Measurements from ENCODE around the gene ATP1A1.

The ATP1A1 gene

DNA sequence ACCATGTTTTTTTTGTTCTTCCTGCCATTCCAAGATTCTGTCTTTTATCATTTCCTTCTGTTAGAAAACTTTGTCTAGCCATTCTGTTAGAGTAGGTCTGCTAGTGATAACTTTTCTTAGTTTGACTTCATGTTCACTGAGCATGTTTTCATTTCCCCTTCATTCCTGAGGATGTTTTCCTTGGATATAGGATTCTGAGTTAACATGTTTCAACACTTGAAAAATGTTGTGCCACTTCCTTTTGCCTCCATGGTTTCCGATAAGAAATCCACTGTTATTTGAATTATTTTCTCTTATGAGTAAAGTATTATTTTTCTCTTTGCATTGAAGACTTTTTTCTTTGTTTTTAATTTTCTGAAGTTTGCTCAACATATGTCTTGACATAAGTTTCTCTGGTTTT is 66.7 kb downstream of the ATP1A1 start:
- no peaks in the 10 kb centered on the region; the same call in 1 of the 2 replicates for H3K4me1 ChIP-seq
- H3K9me3 ChIP-seq: no peaks in the 10 kb centered on the region
- no peaks in the 10 kb centered on the region; the same call in 1 of the 2 replicates for H3K36me3 ChIP-seq (replicated peaks)
- in situ Hi-C loops (cut with MboI; ENCODE audit: low sequenced_read_pairs): no loop called here
- no peak for DNase-seq (ENCODE audit: low spot score in 2 of 2)
- H3K4me3 ChIP-seq: no peak overlapping the region
- peaks cover 24% of the 10 kb centered on the region for H3K27me3 ChIP-seq (ENCODE audit: low read depth)

DNA sequence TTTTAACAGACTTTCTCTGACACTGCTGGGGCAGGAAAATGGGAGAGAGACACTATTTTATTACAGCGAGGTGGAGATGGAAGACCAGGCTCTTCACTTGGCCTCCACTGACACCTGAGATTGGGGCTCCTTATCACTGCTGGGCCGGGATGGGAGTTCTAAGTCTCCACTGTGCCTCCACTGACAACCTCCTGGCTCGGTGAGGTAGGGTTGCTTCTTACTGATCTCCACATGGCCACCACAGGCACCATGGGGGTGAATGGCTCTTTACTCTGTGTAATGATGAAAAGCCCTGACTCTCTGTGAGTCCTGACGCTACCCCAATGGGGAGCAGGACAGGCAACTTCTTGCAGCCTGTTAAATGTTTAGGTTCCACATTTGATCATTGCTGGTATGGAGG is 67.7 kb downstream of the ATP1A1 start:
- Histone ChIP-seq H3K4me3 (no peak overlapping the region), H3K4me1 (no peaks in the 10 kb centered on the region; the same call in 1 of the 2 replicates), H3K36me3 (replicated peaks) (no peaks in the 10 kb centered on the region; the same call in 1 of the 2 replicates), H3K27me3 (ENCODE audit: low read depth) (peaks cover 24% of the 10 kb centered on the region), H3K9me3 (no peaks in the 10 kb centered on the region)
- in situ Hi-C loops (cut with MboI; ENCODE audit: low sequenced_read_pairs): no loop called here
- no peak for DNase-seq (ENCODE audit: low spot score in 2 of 2)

DNA sequence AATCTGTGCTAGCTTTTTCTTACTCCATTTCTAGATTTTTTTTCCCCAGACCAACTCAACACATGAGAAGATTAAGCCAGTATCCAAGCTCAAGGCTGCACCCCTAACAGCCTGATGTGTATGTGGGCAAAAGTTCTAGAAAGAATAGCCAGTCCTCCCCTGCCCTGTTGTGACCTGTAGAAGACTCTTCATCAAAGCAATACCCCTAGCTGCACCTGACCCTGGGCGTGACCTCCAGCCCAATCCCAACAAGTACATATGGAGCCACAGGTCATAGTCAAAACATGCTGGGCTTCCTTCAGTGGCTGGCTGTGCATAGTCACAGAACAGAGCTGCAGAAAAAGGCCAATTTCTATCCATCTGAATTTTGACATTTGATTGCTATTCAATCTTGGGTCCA is 72.5 kb downstream of the ATP1A1 start:
- no peaks in the 10 kb centered on the region for H3K9me3 ChIP-seq
- peaks cover 9% of the 10 kb centered on the region for H3K27me3 ChIP-seq (ENCODE audit: low read depth)
- H3K4me1 ChIP-seq: no peaks in the 10 kb centered on the region
- in situ Hi-C loops (cut with MboI; ENCODE audit: low sequenced_read_pairs): no loop called here
- H3K4me3 ChIP-seq: no peak overlapping the region
- DNase-seq (ENCODE audit: low spot score in 2 of 2): no peak
- no peaks in the 10 kb centered on the region for H3K36me3 ChIP-seq (replicated peaks)

DNA sequence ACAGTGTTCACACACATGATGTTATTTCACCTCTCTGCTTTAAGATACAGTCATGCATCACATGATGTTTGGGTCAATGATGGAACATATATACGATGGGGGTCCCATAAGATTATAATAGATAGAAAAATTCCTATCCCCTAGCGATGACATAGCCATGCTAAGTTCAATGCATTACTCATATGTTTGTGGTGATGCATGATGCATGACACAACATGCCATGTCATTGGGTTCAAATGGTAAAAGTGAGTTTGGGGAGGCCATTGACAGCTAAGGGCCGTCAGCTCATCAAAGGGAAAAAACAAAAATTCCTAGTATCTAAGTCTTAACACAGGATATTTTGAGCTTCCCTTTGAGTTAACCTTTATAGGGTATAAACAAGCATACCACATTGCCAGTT is 73.6 kb downstream of the ATP1A1 start:
- Histone ChIP-seq H3K27me3 (ENCODE audit: low read depth) (peaks cover 2% of the 10 kb centered on the region), H3K36me3 (replicated peaks) (no peaks in the 10 kb centered on the region), H3K4me1 (no peaks in the 10 kb centered on the region), H3K9me3 (no peaks in the 10 kb centered on the region), H3K4me3 (no peak overlapping the region)
- no peak for DNase-seq (ENCODE audit: low spot score in 2 of 2)
- in situ Hi-C loops (cut with MboI; ENCODE audit: low sequenced_read_pairs): no loop called here

DNA sequence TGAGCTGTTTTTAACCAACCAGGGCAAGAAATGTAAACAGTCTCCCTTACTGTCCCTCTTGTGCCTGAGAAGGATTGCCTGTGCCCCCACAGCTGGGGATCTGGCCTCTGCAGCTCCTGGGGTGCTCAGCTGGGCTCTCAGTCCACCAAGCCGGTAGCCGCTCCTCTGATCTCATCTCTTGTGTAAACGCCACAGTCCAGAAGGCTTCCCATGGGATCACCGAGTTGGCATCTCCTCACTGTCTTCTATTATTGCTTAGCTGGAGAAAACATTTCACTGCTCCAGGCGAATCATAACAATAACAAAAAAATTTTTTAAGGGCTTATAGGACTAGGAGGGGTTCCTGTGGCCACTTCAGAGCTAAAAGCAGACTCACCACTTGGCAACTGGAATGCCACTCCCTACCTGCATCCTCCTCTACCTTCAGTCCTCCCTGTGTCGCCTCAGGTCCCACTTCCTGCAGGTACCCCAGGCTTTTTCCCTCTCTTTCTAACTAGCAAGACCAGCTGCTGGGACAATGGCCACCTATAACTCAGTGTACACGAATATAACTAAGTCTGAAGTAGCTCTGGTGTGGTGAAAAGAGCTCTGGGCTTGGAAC is 75.8 kb downstream of the ATP1A1 start:
- no peaks in the 10 kb centered on the region for H3K36me3 ChIP-seq (replicated peaks)
- in situ Hi-C loops (cut with MboI; ENCODE audit: low sequenced_read_pairs): no loop called here
- H3K9me3 ChIP-seq: no peaks in the 10 kb centered on the region
- H3K4me3 ChIP-seq: no peak overlapping the region
- H3K4me1 ChIP-seq: no peaks in the 10 kb centered on the region
- DNase-seq (ENCODE audit: low spot score in 2 of 2): no peak
- no peaks in the 10 kb centered on the region for H3K27me3 ChIP-seq (ENCODE audit: low read depth)

DNA sequence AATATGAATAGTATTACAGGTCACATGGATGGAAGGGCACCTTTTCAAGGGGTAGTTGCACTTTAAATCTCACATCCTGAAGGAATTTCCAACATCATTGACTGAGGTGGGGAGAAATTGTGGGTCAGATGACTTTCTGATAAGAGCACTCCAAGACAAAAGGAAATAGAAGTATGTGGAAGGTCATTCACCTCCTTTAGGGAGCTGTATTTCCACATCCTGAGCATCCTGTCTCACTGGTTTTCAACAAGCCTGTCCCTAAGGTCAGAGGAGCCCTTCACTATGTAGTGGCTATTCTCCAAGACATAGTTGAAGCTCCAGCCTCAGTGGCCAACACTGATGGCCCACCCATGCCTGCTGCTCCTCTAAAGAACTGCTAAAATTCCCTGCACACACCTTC is 76.5 kb downstream of the ATP1A1 start:
- Histone ChIP-seq H3K36me3 (replicated peaks) (no peaks in the 10 kb centered on the region), H3K27me3 (ENCODE audit: low read depth) (no peaks in the 10 kb centered on the region), H3K4me3 (no peak overlapping the region), H3K9me3 (no peaks in the 10 kb centered on the region), H3K4me1 (no peaks in the 10 kb centered on the region)
- no peak for DNase-seq (ENCODE audit: low spot score in 2 of 2)
- in situ Hi-C loops (cut with MboI; ENCODE audit: low sequenced_read_pairs): no loop called here

DNA sequence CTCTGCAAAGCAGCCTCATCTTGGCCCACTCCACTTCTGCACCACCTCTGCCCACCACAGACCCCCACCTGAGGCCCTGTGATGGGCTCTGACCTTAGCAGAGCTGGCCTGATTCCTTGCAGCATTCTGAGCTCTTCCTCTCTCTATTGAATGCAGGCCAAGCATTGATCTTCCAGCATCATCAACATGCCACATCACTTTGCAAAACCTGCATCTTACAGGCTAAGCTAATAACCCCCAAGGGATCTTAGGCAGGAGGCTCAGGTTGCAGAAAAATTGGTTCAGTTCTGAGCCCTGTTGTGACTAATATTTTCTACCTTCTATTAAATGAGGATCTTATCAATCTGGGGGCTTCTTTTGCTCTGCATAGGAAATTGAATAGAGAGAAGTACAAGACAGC is 78.7 kb downstream of the ATP1A1 start:
- Histone ChIP-seq H3K36me3 (replicated peaks) (no peaks in the 10 kb centered on the region), H3K4me1 (no peaks in the 10 kb centered on the region), H3K9me3 (no peaks in the 10 kb centered on the region), H3K27me3 (ENCODE audit: low read depth) (no peaks in the 10 kb centered on the region), H3K4me3 (no peak overlapping the region)
- in situ Hi-C loops (cut with MboI; ENCODE audit: low sequenced_read_pairs): no loop called here
- no peak for DNase-seq (ENCODE audit: low spot score in 2 of 2)

DNA sequence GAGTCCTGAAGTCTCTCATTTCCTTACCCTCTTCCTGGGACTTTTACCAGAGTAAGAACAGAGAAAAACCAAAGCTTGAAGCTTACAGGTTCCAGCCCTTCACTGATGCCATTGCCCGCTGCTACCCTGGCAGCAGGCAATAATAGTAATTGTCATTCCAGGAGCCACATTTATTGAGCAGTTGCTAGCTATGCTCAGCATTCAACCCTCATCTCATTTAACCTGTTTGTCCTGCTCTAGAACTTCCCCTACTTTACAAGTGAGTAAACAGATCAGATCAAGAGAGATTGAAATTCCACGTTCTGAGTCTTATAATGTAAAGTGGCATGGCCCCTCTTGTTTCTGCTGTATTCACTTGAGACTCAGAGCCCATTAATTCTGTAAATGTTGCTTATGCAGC is 80.4 kb downstream of the ATP1A1 start:
- no peaks in the 10 kb centered on the region for H3K9me3 ChIP-seq
- in situ Hi-C loops (cut with MboI; ENCODE audit: low sequenced_read_pairs): no loop called here
- H3K36me3 ChIP-seq (replicated peaks): no peaks in the 10 kb centered on the region
- no peaks in the 10 kb centered on the region for H3K27me3 ChIP-seq (ENCODE audit: low read depth)
- H3K4me3 ChIP-seq: no peak overlapping the region
- DNase-seq (ENCODE audit: low spot score in 2 of 2): no peak
- no peaks in the 10 kb centered on the region for H3K4me1 ChIP-seq

DNA sequence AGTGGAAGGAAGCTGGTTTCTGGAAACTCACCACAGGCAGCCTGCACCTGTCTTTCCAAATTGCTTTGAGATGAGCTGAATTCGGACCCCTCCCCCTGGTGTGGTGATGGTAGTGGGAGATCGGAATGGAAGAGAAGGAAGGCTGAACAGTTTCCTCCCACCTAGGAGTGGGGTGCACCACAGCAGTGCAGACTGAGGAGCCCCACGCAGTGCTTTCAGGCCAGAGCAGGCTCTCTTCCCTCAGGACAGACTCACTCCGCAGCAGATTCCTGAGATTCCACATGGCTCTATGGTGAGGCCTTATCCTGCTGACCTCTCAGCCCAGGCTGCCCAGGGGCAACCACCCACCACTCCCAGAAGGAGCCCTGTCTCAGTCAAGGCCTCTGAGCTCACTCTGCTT is 80.9 kb downstream of the ATP1A1 start:
- H3K27me3 ChIP-seq (ENCODE audit: low read depth): no peaks in the 10 kb centered on the region
- no peak overlapping the region for H3K4me3 ChIP-seq
- H3K9me3 ChIP-seq: no peaks in the 10 kb centered on the region
- in situ Hi-C loops (cut with MboI; ENCODE audit: low sequenced_read_pairs): no loop called here
- no peaks in the 10 kb centered on the region for H3K4me1 ChIP-seq
- H3K36me3 ChIP-seq (replicated peaks): no peaks in the 10 kb centered on the region
- DNase-seq (ENCODE audit: low spot score in 2 of 2): no peak
